Type B pancreatic cell (in vitro differentiated cells): ENCODE data around the gene FAM171A2. TPM values are rescaled to one million over a fixed set of nuclear protein-coding genes. Genes with fewer than 3 reads are reported as not detected.

Experiments
- DNase-seq: peaks from one replicate; pipeline ENCODE4 v3.0.0; 2021; ENCODE audit warnings: mixed read lengths; ENCODE audit not compliant: unreplicated experiment; ENCODE audit errors: extremely low spot score
- H3K27ac Mint-ChIP-seq: 2 replicates; pipeline ENCODE4 v1.8.0; 2021; ENCODE audit warnings: mild to moderate bottlenecking, mixed read lengths
- H3K27me3 Mint-ChIP-seq: 2 replicates; pipeline ENCODE4 v1.8.0; 2021; ENCODE audit warnings: mixed read lengths
- H3K36me3 Mint-ChIP-seq: 2 replicates; pipeline ENCODE4 v1.8.0; 2021; ENCODE audit warnings: mixed read lengths
- H3K4me1 Mint-ChIP-seq: one replicate; pipeline ENCODE4 v1.8.0; 2021; ENCODE audit warnings: mixed read lengths; ENCODE audit not compliant: unreplicated experiment
- H3K4me3 Mint-ChIP-seq: 2 replicates; pipeline ENCODE4 v1.8.0; 2021; ENCODE audit warnings: mild to moderate bottlenecking, mixed read lengths
- H3K9me3 Mint-ChIP-seq: 2 replicates; pipeline ENCODE4 v1.8.0; 2021; ENCODE audit warnings: mixed read lengths
- total RNA-seq: library from RNA; stranded (reverse); gene quantifications from 2 replicates; pipeline ENCODE4 v1.2.1, GENCODE V29; 2021; ENCODE audit warnings: low replicate concordance
- TF ChIP-seq, protein P1 (sequence below): fragments of 200-600 bp; sonication (generic); conservative IDR thresholded peaks from 2 replicates; pipeline ENCODE4 v1.5.0; 2021; ENCODE audit warnings: antibody characterized with exemption, mild to moderate bottlenecking

Gene FAM171A2
- total RNA-seq, 1 donor from 2014 or later = 34.7 TPM

DNA sequence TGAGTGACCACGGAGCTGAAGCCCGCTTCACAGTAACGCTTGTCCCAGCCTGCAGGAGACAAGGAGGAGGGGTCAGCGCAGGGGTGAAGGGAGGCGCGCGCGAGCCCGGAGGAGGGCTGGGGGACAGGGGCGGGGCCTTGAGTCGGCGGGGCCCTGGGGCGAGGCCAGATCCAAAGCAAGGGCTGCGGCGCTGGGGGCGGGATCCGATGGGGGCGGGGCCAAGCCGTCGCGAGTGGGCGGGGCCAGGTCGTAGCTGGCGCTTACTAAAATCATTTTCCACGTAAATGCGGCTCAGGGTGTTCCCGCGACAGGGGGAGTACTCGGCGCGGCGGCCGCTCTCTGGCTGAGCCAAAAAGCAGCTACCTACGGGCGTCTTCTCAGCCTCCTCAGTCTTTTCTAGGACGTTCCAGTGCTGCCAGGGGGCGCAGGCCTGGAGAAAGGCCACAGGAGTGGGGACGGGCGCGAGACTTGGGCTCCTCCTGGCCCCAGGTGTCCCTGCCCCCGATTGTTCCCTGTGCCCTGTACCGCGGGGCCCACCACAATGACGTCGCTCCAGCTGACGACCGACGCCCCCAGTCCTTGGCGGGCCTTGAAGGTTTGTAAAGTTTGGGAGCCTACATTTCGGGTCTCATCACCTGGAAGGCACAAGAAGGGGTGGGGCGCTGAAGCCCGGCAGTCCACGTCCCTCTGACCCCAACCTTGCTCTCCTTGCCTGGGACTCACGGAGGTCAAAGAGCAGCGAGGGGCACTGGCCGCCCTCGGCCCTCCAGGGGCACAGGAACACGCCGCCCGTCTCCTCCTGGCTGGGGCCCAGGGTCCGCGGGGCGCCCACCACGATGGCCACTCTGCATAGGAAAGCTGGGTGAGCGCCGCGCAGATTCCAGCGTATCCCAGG lies 21.9 kb upstream of the FAM171A2 start:
- peaks cover 40% of the 10 kb centered on the region for H3K27me3 Mint-ChIP-seq
- no peaks in the 10 kb centered on the region for H3K9me3 Mint-ChIP-seq
- TF ChIP-seq, protein P1, sequence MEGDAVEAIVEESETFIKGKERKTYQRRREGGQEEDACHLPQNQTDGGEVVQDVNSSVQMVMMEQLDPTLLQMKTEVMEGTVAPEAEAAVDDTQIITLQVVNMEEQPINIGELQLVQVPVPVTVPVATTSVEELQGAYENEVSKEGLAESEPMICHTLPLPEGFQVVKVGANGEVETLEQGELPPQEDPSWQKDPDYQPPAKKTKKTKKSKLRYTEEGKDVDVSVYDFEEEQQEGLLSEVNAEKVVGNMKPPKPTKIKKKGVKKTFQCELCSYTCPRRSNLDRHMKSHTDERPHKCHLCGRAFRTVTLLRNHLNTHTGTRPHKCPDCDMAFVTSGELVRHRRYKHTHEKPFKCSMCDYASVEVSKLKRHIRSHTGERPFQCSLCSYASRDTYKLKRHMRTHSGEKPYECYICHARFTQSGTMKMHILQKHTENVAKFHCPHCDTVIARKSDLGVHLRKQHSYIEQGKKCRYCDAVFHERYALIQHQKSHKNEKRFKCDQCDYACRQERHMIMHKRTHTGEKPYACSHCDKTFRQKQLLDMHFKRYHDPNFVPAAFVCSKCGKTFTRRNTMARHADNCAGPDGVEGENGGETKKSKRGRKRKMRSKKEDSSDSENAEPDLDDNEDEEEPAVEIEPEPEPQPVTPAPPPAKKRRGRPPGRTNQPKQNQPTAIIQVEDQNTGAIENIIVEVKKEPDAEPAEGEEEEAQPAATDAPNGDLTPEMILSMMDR = peak; percentile 39
- H3K4me3 Mint-ChIP-seq = peak overlapping the region; percentile 86
- no peak overlapping the region for H3K27ac Mint-ChIP-seq
- no peaks in the 10 kb centered on the region for H3K36me3 Mint-ChIP-seq
- DNase-seq = peak; percentile 89
- H3K4me1 Mint-ChIP-seq = peaks cover 10% of the 10 kb centered on the region

DNA sequence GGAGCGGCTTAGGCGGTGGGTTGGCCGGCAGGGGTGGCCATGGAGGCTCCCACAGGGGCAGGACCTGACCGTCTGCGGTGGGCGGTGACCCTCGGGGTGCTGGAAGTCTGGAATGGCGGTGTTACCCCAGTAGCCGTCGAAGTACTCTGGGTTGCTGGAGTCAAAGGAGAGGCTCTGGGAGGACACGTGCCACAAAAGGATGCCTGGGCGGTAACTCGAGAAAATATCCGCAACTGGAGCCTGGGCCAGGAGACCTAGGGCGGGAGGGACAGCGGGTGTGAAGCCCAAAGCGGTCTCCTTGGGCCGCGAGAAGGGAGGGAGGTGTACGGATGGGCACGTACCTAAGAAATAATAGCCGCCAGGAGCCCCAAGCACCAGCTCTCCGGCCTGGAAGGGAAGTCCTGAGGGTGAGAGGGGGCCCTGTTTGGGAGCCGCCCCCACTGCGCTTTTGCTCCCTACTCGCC lies 21.2 kb upstream of the FAM171A2 start:
- peaks cover 10% of the 10 kb centered on the region for H3K4me1 Mint-ChIP-seq
- peaks cover 40% of the 10 kb centered on the region for H3K27me3 Mint-ChIP-seq
- no peak for DNase-seq
- TF ChIP-seq, protein P1 = no peak
- H3K9me3 Mint-ChIP-seq = no peaks in the 10 kb centered on the region
- H3K36me3 Mint-ChIP-seq = no peaks in the 10 kb centered on the region
- no peak overlapping the region for H3K27ac Mint-ChIP-seq
- peak overlapping the region; percentile 86 for H3K4me3 Mint-ChIP-seq

DNA sequence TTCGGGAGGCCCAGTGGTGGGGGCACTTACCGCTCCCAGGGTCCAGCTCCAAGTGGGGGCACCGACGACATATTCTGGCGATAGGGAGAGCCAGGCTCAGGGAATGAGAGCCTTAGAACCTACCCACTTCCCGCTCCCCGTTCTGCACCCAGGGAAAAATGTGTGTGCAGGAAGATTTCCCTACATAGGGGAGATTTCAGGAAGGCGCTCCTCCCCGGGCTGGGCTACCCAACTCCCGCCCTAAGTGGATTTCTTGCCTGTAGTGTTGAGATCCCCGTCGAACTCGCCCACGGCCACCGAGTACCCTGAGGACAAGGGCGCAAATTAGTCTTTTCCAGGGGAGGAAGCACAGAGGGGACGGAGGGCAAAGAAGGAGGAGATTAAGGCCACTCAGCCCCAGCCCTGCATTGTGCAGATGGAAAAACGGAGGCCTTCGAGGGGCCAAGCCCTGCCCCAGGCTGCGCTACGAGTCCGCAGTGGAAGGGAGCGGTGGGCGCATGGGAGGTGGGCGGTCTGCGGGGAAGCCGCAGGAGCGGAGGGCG lies 20.7 kb upstream of the FAM171A2 start:
- no peak for DNase-seq
- TF ChIP-seq, protein P1 = no peak
- no peak overlapping the region for H3K27ac Mint-ChIP-seq
- peak overlapping the region; percentile 86 for H3K4me3 Mint-ChIP-seq
- H3K9me3 Mint-ChIP-seq = no peaks in the 10 kb centered on the region
- H3K36me3 Mint-ChIP-seq = no peaks in the 10 kb centered on the region
- peaks cover 35% of the 10 kb centered on the region for H3K27me3 Mint-ChIP-seq
- H3K4me1 Mint-ChIP-seq = peaks cover 6% of the 10 kb centered on the region

DNA sequence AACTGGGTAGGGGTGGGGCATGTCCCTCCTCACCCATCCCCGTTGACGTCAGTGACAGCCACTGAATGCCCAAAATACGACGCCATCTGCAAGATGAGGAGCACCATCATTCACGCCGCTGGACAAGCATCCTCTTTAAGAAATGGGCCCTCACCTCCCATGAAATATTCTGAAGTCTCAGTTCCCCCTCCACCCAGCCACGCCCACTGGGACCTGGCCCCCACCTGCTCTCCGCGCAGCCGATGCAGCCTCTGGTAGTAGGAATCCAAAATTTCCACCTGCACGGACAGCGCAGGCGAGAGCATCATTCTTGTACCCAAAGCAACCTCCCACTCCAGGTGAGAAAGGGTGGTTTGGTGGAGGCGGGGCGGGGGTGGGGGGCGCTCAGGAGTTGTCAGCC lies 20.2 kb upstream of the FAM171A2 start:
- no peak for DNase-seq
- no peak overlapping the region for H3K4me3 Mint-ChIP-seq
- TF ChIP-seq, protein P1 = no peak
- peaks cover 35% of the 10 kb centered on the region for H3K27me3 Mint-ChIP-seq
- H3K36me3 Mint-ChIP-seq = no peaks in the 10 kb centered on the region
- peaks cover 5% of the 10 kb centered on the region for H3K4me1 Mint-ChIP-seq
- H3K27ac Mint-ChIP-seq = no peak overlapping the region
- no peaks in the 10 kb centered on the region for H3K9me3 Mint-ChIP-seq

DNA sequence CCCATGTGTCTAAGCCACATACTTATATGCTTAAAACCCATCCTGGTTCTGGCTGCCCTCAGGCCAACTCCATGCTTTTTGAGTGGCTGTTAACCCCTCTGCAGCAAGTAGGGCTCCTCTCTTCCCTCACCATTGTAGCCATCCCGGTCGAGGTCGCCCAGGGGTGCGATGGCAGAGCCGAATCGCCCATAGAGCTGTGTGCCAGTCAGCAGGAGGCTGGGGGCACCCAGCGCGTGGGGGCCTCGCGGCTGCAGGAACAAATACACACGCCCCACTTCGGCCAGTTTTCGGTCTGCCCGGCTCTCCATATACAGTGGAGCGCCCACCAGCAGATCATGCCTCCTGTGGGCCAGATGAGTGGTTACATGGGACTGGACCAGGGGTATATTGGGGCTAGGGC lies 19.7 kb upstream of the FAM171A2 start:
- Mint-ChIP-seq H3K27ac (no peak overlapping the region), H3K27me3 (peaks cover 37% of the 10 kb centered on the region), H3K4me1 (peaks cover 5% of the 10 kb centered on the region), H3K4me3 (no peak overlapping the region), H3K36me3 (no peaks in the 10 kb centered on the region), H3K9me3 (no peaks in the 10 kb centered on the region)
- DNase-seq = no peak
- TF ChIP-seq, protein P1 = no peak
